GM18502 (cell line): ENCODE measurements around the gene SLCO2A1.

ENCODE experiments used
- ATAC-seq: cut with Tn5 transposase; IDR thresholded peaks from one replicate; pipeline ENCODE4 v1.9.1; 2021; ENCODE audit warnings: mild to moderate bottlenecking; ENCODE audit not compliant: unreplicated experiment, poor library complexity

The SLCO2A1 gene

GRCh38 chr3:134036291-134036690 lies 6.6 kb upstream of the SLCO2A1 start:
- no peak for ATAC-seq

- ATAC-seq = no peak
These were observed 6.1 kb upstream of the SLCO2A1 start for GRCh38 chr3:134035836-134036235.

GRCh38 chr3:134034005-134034785 lies 4.5 kb upstream of the SLCO2A1 start:
- ATAC-seq = no peak

- no peak for ATAC-seq
These were observed 3.7 kb upstream of the SLCO2A1 start for GRCh38 chr3:134033315-134033996.

- no peak for ATAC-seq
These were observed 1.7 kb upstream of the SLCO2A1 start for GRCh38 chr3:134031348-134031915.

GRCh38 chr3:134030379-134031347 lies 938 bp upstream of the SLCO2A1 start:
- ATAC-seq = no peak

GRCh38 chr3:134029256-134029733 lies 430 bp downstream of the SLCO2A1 start:
- ATAC-seq = no peak

GRCh38 chr3:134028486-134029255 lies 1.1 kb downstream of the SLCO2A1 start:
- no peak for ATAC-seq

- ATAC-seq = no peak
These were observed 2.1 kb downstream of the SLCO2A1 start for GRCh38 chr3:134027631-134028030.

- no peak for ATAC-seq
These were observed 9.5 kb downstream of the SLCO2A1 start for GRCh38 chr3:134020135-134020680.

GRCh38 chr3:134018850-134019249 lies 10.9 kb downstream of the SLCO2A1 start:
- no peak for ATAC-seq

- no peak for ATAC-seq
These were observed 11.3 kb downstream of the SLCO2A1 start for GRCh38 chr3:134018406-134018805.

GRCh38 chr3:134017490-134017889 lies 12.2 kb downstream of the SLCO2A1 start:
- no peak for ATAC-seq

GRCh38 chr3:134014270-134014669 lies 15.5 kb downstream of the SLCO2A1 start:
- ATAC-seq = no peak

GRCh38 chr3:134013280-134013679 lies 16.4 kb downstream of the SLCO2A1 start:
- no peak for ATAC-seq

- ATAC-seq = no peak
These were observed 20.3 kb downstream of the SLCO2A1 start for GRCh38 chr3:134009345-134010000.

- no peak for ATAC-seq
These were observed 21.0 kb downstream of the SLCO2A1 start for GRCh38 chr3:134008630-134009156.

GRCh38 chr3:134007819-134008218 lies 21.9 kb downstream of the SLCO2A1 start:
- ATAC-seq = no peak
